Measurements from ENCODE around the gene FGFR2.

GRCh38 chr10:121644501-121644900, 46.3 kb upstream of the FGFR2 start:
- TF ChIP-seq, protein P1, sequence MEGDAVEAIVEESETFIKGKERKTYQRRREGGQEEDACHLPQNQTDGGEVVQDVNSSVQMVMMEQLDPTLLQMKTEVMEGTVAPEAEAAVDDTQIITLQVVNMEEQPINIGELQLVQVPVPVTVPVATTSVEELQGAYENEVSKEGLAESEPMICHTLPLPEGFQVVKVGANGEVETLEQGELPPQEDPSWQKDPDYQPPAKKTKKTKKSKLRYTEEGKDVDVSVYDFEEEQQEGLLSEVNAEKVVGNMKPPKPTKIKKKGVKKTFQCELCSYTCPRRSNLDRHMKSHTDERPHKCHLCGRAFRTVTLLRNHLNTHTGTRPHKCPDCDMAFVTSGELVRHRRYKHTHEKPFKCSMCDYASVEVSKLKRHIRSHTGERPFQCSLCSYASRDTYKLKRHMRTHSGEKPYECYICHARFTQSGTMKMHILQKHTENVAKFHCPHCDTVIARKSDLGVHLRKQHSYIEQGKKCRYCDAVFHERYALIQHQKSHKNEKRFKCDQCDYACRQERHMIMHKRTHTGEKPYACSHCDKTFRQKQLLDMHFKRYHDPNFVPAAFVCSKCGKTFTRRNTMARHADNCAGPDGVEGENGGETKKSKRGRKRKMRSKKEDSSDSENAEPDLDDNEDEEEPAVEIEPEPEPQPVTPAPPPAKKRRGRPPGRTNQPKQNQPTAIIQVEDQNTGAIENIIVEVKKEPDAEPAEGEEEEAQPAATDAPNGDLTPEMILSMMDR (IDR thresholded peaks at IDR 0.05; ENCODE audit: poor library complexity, severe bottlenecking): no peak
- no peak for TF ChIP-seq POLR2AphosphoS5 (IDR thresholded peaks at IDR 0.05)
- TF ChIP-seq EZH2 (IDR thresholded peaks at IDR 0.05; ENCODE audit: borderline replicate concordance, insufficient read depth, low read length, poor library complexity, severe bottlenecking): no peak
- no peak for TF ChIP-seq EP300 (conservative IDR thresholded peaks at IDR 0.05; ENCODE audit: poor library complexity, severe bottlenecking)
- TF ChIP-seq REST (IDR thresholded peaks at IDR 0.05; ENCODE audit: borderline replicate concordance): no peak
- TF ChIP-seq TAF1 (IDR thresholded peaks at IDR 0.05; ENCODE audit: low read depth): no peak
